NCI-H1694 treated with DMSO at 0.1 percent for 48 hours (cell line): ENCODE results near the gene RPP38.

Experiments used
- DNase-seq: peaks from one replicate; lab custom pipeline; 2025; lab: John Stamatoyannopoulos, UW

Gene RPP38

DNA sequence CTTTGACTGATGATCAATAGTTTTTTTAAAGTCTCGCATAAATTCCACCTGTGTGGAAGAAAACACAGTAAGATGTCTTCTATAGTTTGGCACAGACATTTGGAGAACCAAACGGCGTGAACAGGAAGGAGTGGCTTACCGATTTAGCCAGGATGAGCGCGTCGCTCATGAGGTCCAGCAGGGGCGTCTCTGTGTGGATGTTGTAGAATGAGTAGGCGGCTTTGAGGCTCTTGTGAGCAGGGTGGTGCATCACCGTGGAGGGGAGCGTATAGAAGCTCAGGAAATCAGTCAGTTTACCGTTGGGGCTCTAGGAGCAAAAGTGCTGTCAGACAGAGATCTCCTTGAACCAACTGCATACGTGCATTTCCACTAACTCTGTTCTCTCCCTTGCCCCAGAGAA lies 15.5 kb downstream of the RPP38 start:
- no peak for DNase-seq

GRCh38 chr10:15113766-15114165 lies 16.6 kb downstream of the RPP38 start:
- no peak for DNase-seq

GRCh38 chr10:15116225-15116624 lies 19.1 kb downstream of the RPP38 start:
- no peak for DNase-seq

DNA sequence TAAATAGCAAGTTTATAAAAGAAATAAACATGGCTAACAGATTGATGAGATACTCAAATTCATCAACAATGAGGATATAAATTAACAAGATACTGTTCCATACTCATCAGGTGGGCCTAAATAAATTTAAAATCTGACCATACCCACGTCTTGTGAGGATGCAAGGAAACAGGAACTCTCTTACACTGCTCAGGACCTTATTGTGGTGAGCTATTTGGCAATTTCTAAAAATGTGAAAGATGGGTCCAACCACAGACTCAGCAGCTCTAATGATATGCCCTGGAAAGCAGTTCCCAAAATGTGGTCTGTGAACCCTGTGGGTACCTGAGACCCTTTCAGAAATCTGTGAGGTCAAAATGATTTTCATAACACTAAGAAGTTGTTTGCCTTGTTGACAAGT lies 21.5 kb downstream of the RPP38 start:
- DNase-seq = no peak

DNA sequence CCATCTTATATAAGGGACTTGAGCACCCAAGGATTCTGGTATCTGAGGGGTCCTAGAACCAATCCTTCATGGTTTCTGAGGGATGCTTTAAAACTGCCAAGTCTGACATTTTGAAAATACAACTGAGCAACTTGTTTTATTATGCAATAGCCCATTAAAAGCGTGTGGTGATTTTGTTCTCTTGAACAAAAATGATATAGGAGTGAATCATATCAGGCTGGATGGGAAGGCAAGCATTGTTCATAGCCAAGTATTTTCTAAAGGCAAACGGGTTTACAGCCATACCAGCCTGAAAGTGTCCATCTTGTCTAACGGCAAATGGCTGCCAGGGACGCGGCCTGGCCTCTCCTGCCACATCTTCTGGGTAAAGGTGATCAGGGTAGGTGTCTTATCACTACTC lies 23.4 kb downstream of the RPP38 start:
- DNase-seq = no peak

DNA sequence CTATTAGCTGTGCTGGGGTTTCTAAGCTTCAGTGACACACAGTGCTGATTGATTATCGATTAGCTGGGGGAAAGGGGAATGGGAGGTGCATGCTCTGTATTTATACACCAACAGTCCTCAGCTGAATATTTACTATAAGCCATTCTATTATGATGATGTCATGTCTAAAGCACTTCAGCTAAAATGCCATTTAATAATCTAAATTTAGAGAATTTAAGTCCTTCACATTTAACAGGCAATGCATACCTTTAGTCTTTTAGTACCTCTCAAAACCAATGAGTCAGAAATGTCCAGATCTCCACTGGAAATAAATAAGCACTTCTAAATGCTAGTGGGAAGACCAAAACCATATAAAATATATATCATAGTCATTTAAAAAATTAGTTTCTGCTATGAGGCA lies 24.6 kb downstream of the RPP38 start:
- DNase-seq = no peak

DNA sequence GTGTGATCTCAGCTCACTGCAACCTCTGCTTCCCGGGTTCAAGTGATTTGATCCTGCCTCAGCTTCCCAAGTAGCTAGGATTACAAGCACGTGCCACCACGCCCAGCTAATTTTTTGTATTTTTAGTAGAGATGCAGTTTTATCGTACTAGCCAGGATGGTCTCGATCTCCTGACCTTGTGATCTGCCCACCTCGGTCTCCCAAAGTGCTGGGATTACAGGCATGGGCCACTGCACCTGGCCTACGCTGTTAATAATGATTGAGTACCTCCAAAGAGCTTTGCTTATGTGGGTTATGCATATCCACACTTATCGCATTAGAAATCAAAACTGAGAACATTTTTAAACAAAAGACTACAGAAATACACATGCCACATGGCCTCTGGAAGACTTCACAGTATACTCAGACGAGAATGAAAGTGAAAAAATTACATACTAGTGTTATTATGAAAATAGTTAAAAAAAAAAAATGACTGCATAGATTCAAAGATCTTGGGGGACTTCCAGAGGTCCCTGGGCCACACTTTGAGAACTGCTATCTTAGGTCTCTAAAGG lies 25.4 kb downstream of the RPP38 start:
- DNase-seq = no peak

GRCh38 chr10:15123749-15124184 lies 26.6 kb downstream of the RPP38 start:
- no peak for DNase-seq

DNA sequence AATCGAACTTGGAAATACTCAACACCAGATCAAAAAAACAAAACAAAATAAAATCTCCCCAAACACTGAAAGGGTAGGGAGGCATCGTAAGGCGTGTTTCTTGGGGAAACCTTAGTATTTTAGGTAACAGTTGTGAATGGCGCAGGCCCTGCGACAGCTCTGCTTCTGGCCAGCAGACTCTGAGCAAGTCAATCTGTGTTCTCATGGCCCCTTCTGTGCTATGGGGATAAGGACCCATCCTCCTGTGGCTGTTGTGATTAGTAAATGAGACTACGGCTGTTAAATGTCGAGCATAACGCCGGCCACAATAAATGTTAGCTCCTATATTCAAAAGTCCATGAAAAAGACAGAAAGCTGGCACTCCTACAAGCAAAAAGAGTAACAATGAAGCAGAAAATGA lies 27.0 kb downstream of the RPP38 start:
- no peak for DNase-seq

DNA sequence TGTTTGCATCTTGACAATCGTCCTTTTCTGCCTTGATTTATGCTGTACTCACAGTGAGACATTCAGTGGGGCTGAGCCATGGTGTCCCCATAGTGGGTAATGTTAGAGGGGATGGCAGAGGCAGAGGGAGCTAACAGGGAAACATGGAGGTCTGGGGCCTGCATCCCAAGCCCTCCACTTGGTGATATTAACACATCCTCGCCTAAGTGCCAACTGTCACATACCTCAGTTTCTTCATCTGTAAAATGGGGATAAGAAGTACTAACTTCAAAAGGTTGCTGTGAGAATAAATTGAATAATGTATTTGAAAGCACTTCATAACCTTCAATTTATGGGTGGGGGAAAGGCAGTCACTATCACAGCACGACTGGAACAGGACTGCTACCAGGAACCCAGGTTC lies 27.8 kb downstream of the RPP38 start:
- no peak for DNase-seq

GRCh38 chr10:15131330-15131729 lies 34.2 kb downstream of the RPP38 start:
- DNase-seq = no peak

GRCh38 chr10:15136129-15137035 lies 39.2 kb downstream of the RPP38 start:
- no peak for DNase-seq

GRCh38 chr10:15137036-15137359 lies 39.8 kb downstream of the RPP38 start:
- DNase-seq = no peak

- DNase-seq = no peak
These were observed 40.5 kb downstream of the RPP38 start for GRCh38 chr10:15137636-15138035.

DNA sequence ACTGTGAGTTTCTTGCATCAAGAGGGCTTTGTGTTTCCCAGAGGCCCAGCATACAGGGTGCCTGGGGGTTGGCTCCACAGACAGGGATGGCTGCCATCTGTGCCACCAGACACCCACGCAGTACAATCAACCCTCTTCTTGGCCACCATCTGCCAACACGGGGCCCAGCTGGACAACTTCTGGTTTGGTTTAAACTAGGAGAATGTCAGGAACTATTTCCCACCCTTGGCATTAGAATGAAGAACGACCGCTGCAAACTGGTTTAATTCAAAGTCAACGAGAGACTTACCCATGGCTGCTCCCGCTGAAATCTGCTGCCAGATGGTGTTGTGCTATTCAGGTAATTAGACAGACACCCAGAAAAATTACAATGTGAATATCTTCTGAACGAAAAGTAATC lies 43.5 kb downstream of the RPP38 start:
- peak; percentile 77 for DNase-seq

GRCh38 chr10:15141136-15142054 lies 44.2 kb downstream of the RPP38 start:
- peak; percentile 63 for DNase-seq

- no peak for DNase-seq
These were observed 47.6 kb downstream of the RPP38 start for GRCh38 chr10:15144788-15145187.

- no peak for DNase-seq
These were observed 49.2 kb downstream of the RPP38 start for GRCh38 chr10:15146366-15146765.

DNA sequence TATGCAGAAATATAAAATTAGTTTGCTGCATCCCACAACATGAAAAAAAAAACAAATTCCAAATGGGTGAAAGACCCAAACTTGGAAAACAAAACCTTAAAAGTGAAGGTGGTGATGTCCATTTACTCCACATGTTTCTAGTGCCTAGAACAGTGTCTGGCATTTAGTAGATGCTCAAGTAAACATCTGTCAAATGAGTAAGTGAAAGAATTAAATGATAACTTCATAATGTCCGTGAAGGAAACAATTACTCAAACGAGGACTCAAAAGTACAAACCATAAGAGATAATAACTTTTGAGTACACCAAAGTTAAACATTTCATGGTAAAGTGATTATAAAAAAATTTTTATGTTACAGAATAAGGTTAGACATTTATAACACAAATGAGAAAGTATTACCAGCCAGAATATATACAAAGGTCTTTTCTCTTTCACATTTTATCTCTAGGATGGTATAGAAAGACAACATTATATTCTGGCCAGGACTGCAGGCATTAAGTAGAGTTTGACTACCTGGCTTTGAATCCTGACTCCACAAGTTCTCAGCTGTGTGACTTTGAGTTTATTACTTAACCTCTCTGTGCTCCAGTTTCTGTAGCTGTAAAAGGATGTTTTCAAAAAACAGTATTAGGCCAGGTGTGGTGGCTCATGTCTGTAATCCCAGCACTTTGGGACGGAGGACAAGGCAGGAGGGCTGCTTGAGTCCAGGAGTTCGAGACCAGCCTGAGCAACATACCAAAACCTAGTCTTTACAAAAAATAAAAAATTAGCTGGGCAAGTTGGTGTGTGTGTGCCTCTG lies 50.6 kb downstream of the RPP38 start:
- DNase-seq = no peak

DNA sequence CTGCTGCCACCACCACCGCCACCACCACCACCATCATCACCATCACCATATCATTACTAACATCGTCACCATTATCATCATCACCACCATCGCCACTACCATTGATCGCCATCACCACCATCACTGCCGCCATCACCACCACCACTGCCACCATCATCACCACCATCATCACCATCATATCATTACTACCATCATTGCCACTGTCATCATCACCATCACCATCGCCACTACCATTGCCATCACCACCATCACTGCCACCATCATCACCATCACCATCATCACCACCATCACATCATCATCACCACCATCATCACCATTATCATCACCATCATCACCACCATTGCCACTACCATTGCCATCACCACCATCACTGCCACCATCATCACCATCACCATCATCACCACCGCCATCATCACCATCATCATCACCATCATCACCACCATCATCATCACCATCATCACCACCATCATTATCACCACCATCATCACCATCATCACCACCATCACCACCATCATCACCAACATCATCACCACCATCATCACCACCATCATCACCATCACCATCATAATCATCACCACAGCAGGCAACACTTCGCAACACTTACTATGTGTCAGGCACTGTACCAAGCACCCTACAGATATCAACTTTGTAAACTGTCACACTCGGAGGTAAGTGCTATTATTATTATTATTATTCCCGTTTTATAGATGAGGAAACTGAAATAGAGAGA lies 52.1 kb downstream of the RPP38 start:
- DNase-seq = no peak

- DNase-seq = no peak
These were observed 53.4 kb downstream of the RPP38 start for GRCh38 chr10:15150563-15150962.
